K562 (cell line): ENCODE data around the gene FOCAD. TPM values are rescaled to one million over a fixed set of nuclear protein-coding genes. Genes with fewer than 3 reads are reported as not detected.

Source experiments
- ATAC-seq: fragments of 200-7000 bp; cut with Tn5 transposase; 3 replicates; pipeline ENCODE4 v1.9.1; 2020; ENCODE audit warnings: moderate library complexity
- BruUV-seq: library from RNA; stranded (reverse); fragments of 400-500 nt; replicated peaks from 2 replicates; lab custom pipeline; 2021; lab: Mats Ljungman, UMichigan
- CTCF ChIA-PET: fragments of 300-600 bp; formaldehyde crosslinking; extraction: SDS; loops from one replicate; lab custom pipeline; 2021; ENCODE audit warnings: low intra/inter-chr PET ratio; lab: Yijun Ruan, JAX
- POLR2A ChIA-PET: fragments of 300-600, 350-650 bp; sonication (Branson Sonifier 250); formaldehyde crosslinking; extraction: SDS; loops from one replicate; lab custom pipeline; 2021; ENCODE audit warnings: antibody characterized with exemption, inconsistent platforms; lab: Yijun Ruan, JAX
- DNase-seq, 4 experiments: peaks; one replicate each; pipeline versions ENCODE4 v3.0.0 to v3.0.0-alpha.2; 2011 to 2018; ENCODE audit warnings: low spot score in 3 of 4, mixed read lengths in 3 of 4; ENCODE audit errors: extremely low read depth in 1 of 4
- FAIRE-seq: peaks from 2 replicates; lab custom pipeline; 2011; peaks lifted over from hg19 to GRCh38; lab: Jason Lieb, UNC
- H2AFZ ChIP-seq: 2 replicates; pipeline ENCODE4 v1.6.0; 2011; ENCODE audit warnings: low read depth, low read length, control low read depth, inconsistent platforms
- H3K27ac ChIP-seq: fragments of 200-600 bp; 3 replicates; pipeline ENCODE4 v1.8.0; 2011; ENCODE audit warnings: low read depth, mild to moderate bottlenecking, control low read depth, inconsistent platforms, low read length, moderate library complexity, mixed read lengths; ENCODE audit errors: extremely low read depth
- H3K27me3 ChIP-seq, 2 experiments: fragments of 300-600 bp in 1 of 2; 2 replicates in 1 of 2; 3 replicates in 1 of 2; pipeline versions ENCODE4 v1.6.0 to v1.8.0; 2011; ENCODE audit warnings: inconsistent platforms in 2 of 2, low read length in 2 of 2, mild to moderate bottlenecking in 1 of 2, mixed read lengths in 1 of 2, moderate library complexity in 1 of 2; ENCODE audit not compliant: control insufficient read depth in 2 of 2, insufficient read depth in 2 of 2
- H3K36me3 ChIP-seq: fragments of 300-600 bp; 3 replicates; pipeline ENCODE4 v1.8.0; 2011; ENCODE audit warnings: mild to moderate bottlenecking, low read length, inconsistent platforms; ENCODE audit not compliant: control insufficient read depth, insufficient read depth
- H3K4me1 ChIP-seq, 2 experiments: fragments of 200-600 bp in 1 of 2; replicated peaks in 1 of 2; 2 replicates in 1 of 2; 3 replicates in 1 of 2; pipeline versions ENCODE4 v1.5.1 to v1.8.0; 2011; ENCODE audit warnings: inconsistent platforms in 2 of 2, low read length in 2 of 2, mild to moderate bottlenecking in 1 of 2, mixed read lengths in 1 of 2, moderate library complexity in 1 of 2; ENCODE audit not compliant: control insufficient read depth in 2 of 2, insufficient read depth in 2 of 2
- H3K4me2 ChIP-seq: 2 replicates; pipeline ENCODE4 v1.6.1; 2011; ENCODE audit warnings: low read length, control low read depth, inconsistent platforms, mixed read lengths; ENCODE audit not compliant: insufficient read depth
- H3K4me3 ChIP-seq: fragments of 200-600 bp; sonication (generic), shearing (Covaris generic); 2 replicates; pipeline ENCODE4 v1.5.1; 2016; ENCODE audit warnings: control low read depth, inconsistent platforms
- H3K79me2 ChIP-seq: fragments of 200-600 bp; 3 replicates; pipeline ENCODE4 v1.8.0; 2011; ENCODE audit warnings: low read length, inconsistent platforms; ENCODE audit not compliant: control insufficient read depth, insufficient read depth
- H3K9ac ChIP-seq, 2 experiments: 2 replicates each; pipeline versions ENCODE4 v1.6.0 to v1.6.1; 2011; ENCODE audit warnings: low read depth in 2 of 2, low read length in 2 of 2, control low read depth in 1 of 2, inconsistent platforms in 1 of 2, mild to moderate bottlenecking in 1 of 2, mixed read lengths in 1 of 2; ENCODE audit not compliant: insufficient read depth in 1 of 2
- H3K9me1 ChIP-seq: one replicate; pipeline ENCODE4 v1.6.0; 2011; ENCODE audit warnings: inconsistent platforms, mild to moderate bottlenecking, low read length, moderate library complexity; ENCODE audit not compliant: control insufficient read depth, insufficient read depth
- H3K9me3 ChIP-seq: replicated peaks from 2 replicates; pipeline ENCODE4 v1.5.1; 2011; ENCODE audit warnings: low read depth, low read length, inconsistent platforms; ENCODE audit not compliant: control insufficient read depth, insufficient read depth
- H4K20me1 ChIP-seq: replicated peaks from 2 replicates; pipeline ENCODE4 v1.6.1; 2011; ENCODE audit warnings: low read length, inconsistent platforms, mixed read lengths; ENCODE audit not compliant: control insufficient read depth, insufficient read depth
- C11orf30 ChIP-seq: fragments of 450-650 bp; IDR thresholded peaks from 2 replicates; pipeline ENCODE4 v1.6.1; 2016; ENCODE audit warnings: low read depth, mild to moderate bottlenecking
- FOXA1 ChIP-seq: fragments of 450-650 bp; IDR thresholded peaks from 2 replicates; pipeline ENCODE4 v1.6.1; 2016; ENCODE audit warnings: mild to moderate bottlenecking, borderline replicate concordance
- HLTF ChIP-seq: fragments of 450-650 bp; IDR thresholded peaks from 2 replicates; pipeline ENCODE4 v1.6.1; 2016
- HNRNPUL1 ChIP-seq: fragments of 200-400 bp; formaldehyde crosslinking; IDR thresholded peaks from 2 replicates; pipeline ENCODE4 v1.6.1; 2017; ENCODE audit warnings: low read length
- MIER1 ChIP-seq: fragments of 450-650 bp; IDR thresholded peaks from 2 replicates; pipeline ENCODE4 v1.6.1; 2016; ENCODE audit warnings: antibody characterized with exemption, mild to moderate bottlenecking, low read depth
- RBM22 ChIP-seq: fragments of 200-400 bp; formaldehyde crosslinking; IDR thresholded peaks from 2 replicates; pipeline ENCODE4 v1.6.1; 2018; ENCODE audit warnings: low read length, low read depth; ENCODE audit not compliant: poor library complexity, severe bottlenecking
- SOX6 ChIP-seq: fragments of 450-650 bp; IDR thresholded peaks from 2 replicates; pipeline ENCODE4 v1.6.1; 2014; ENCODE audit warnings: mild to moderate bottlenecking
- TRIM24 ChIP-seq, 2 experiments: fragments of 450-650 bp; IDR thresholded peaks; 2 replicates each; pipeline ENCODE4 v1.6.1; 2016
- ZNF24 ChIP-seq: fragments of 450-650 bp; IDR thresholded peaks from 2 replicates; pipeline ENCODE4 v1.6.1; 2016
- ZNF830 ChIP-seq: fragments of 250-450 bp; sonication (Bioruptor Pico); IDR thresholded peaks from 2 replicates; pipeline ENCODE4 v1.5.0; 2021; ENCODE audit warnings: mild to moderate bottlenecking
- WGBS: fragments of 100-300 bp; shearing (Covaris generic); methylation state at CpG from one replicate; pipeline ENCODE4 v1.1.6; 2016; ENCODE audit warnings: low coverage, mixed read lengths; ENCODE audit not compliant: insufficient coverage; ENCODE audit errors: missing lambda C conversion rate; 5-methylcytosine and 5-hydroxymethylcytosine counted together
- in situ Hi-C: fragments of 300-500 bp; cut with MboI; formaldehyde crosslinking; loops from 4 replicates; pipeline ENCODE4 v1.15.0; 2018; ENCODE audit warnings: inconsistent platforms, mixed read lengths
- intact Hi-C: fragments of 100-400 bp; cut with micrococcal nuclease; formaldehyde crosslinking; loops from 2 replicates; pipeline ENCODE4 v1.14.2; 2022
- polyA plus RNA-seq, 8 experiments: library from polyadenylated mRNA; depleted of rRNA in 4 of 8; stranded (reverse) in 5 of 8; unstranded in 3 of 8; fragments of >200 nt; fragmentation: Nextera tagmentation in 2 of 8; fragmentation: Illumina TruSeq in 1 of 8; extraction: Ambion mirVana in 2 of 8; extraction: Trizol in 1 of 8; gene quantifications; 2 replicates each; pipeline versions ENCODE4 v1.2.1 to v1.2.3, GENCODE V29; 2011 to 2014; ENCODE audit warnings: inconsistent platforms in 1 of 8, missing spikeins in 1 of 8
- total RNA-seq, 7 experiments: library from RNA; depleted of rRNA in 6 of 7; stranded (reverse); fragments of >200 nt in 6 of 7; fragmentation: Illumina TruSeq in 2 of 7; extraction: Trizol in 2 of 7; gene quantifications; 2 replicates each; pipeline versions ENCODE4 v1.2.1 to v1.2.3, GENCODE V29; 2011 to 2021; ENCODE audit warnings: low replicate concordance in 1 of 7
- TF ChIP-seq, protein P1 (sequence below): fragments of 250-450 bp; sonication (Bioruptor Pico); IDR thresholded peaks from 2 replicates; pipeline ENCODE4 v1.4.0; 2020; ENCODE audit warnings: mild to moderate bottlenecking, moderate library complexity, borderline replicate concordance
- TF ChIP-seq, protein P2 (sequence below): fragments of 450-650 bp; IDR thresholded peaks from one replicate; pipeline ENCODE4 v1.6.1; 2018; ENCODE audit warnings: mild to moderate bottlenecking, moderate library complexity; ENCODE audit not compliant: partially characterized antibody
- TF ChIP-seq, protein P3 (sequence below): fragments of 250-450 bp; sonication (Bioruptor Pico); IDR thresholded peaks from 2 replicates; pipeline ENCODE4 v1.8.0; 2021; ENCODE audit warnings: moderate library complexity, mild to moderate bottlenecking, inconsistent platforms

The FOCAD gene
- total and polyA plus RNA-seq, 9 of the 15 experiments (the other 6 are each of a cell fraction or from before 2014, with no cell fraction given) = 0.13 to 2.4 (median 1.6) TPM

DNA sequence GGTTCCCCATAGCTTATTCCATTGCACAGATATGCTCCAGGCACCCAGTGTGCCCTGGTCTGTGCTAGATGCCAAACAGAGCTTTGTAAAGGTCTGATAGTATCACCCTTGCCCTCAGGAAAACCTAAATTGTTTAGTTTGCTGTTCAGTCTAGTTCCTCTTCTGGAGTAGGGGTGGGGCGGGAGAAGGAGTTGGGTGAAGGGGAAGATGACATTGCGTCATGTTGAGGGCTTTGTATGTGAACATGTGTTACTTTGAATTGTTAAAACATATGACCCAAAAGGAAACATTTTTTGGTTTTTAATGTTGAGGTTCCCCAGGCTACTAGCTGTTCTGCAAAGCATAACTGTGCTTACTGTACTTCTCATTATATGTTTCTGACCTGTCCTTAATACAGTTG lies 306.8 kb downstream of the FOCAD start:
- H3K9ac ChIP-seq = no peak overlapping the region
- no peaks in the 10 kb centered on the region for H3K9me3 ChIP-seq
- no CpG with 5 or more reads among the region's 2 CpGs for WGBS
- no peak overlapping the region for H2AFZ ChIP-seq
- no peak overlapping the region for H3K27ac ChIP-seq
- ATAC-seq (no peak), DNase-seq (no peak), FAIRE-seq (no peak)
- BruUV-seq = no TSS peak
- no peak overlapping the region for H3K4me3 ChIP-seq
- no peaks in the 10 kb centered on the region for H4K20me1 ChIP-seq
- H3K36me3 ChIP-seq = no peaks in the 10 kb centered on the region
- no peaks in the 10 kb centered on the region for H3K27me3 ChIP-seq
- no peaks in the 10 kb centered on the region for H3K79me2 ChIP-seq
- no peak for TF ChIP-seq ZNF24
- no peak for TF ChIP-seq ZNF830 (CRISPR knock-in tag)
- TF ChIP-seq, protein P1, sequence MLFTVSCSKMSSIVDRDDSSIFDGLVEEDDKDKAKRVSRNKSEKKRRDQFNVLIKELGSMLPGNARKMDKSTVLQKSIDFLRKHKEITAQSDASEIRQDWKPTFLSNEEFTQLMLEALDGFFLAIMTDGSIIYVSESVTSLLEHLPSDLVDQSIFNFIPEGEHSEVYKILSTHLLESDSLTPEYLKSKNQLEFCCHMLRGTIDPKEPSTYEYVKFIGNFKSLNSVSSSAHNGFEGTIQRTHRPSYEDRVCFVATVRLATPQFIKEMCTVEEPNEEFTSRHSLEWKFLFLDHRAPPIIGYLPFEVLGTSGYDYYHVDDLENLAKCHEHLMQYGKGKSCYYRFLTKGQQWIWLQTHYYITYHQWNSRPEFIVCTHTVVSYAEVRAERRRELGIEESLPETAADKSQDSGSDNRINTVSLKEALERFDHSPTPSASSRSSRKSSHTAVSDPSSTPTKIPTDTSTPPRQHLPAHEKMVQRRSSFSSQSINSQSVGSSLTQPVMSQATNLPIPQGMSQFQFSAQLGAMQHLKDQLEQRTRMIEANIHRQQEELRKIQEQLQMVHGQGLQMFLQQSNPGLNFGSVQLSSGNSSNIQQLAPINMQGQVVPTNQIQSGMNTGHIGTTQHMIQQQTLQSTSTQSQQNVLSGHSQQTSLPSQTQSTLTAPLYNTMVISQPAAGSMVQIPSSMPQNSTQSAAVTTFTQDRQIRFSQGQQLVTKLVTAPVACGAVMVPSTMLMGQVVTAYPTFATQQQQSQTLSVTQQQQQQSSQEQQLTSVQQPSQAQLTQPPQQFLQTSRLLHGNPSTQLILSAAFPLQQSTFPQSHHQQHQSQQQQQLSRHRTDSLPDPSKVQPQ (CRISPR knock-in tag) = no peak
- TF ChIP-seq, protein P2, sequence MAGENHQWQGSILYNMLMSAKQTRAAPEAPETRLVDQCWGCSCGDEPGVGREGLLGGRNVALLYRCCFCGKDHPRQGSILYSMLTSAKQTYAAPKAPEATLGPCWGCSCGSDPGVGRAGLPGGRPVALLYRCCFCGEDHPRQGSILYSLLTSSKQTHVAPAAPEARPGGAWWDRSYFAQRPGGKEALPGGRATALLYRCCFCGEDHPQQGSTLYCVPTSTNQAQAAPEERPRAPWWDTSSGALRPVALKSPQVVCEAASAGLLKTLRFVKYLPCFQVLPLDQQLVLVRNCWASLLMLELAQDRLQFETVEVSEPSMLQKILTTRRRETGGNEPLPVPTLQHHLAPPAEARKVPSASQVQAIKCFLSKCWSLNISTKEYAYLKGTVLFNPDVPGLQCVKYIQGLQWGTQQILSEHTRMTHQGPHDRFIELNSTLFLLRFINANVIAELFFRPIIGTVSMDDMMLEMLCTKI = no peak
- no peak for TF ChIP-seq MIER1
- TF ChIP-seq, protein P3, sequence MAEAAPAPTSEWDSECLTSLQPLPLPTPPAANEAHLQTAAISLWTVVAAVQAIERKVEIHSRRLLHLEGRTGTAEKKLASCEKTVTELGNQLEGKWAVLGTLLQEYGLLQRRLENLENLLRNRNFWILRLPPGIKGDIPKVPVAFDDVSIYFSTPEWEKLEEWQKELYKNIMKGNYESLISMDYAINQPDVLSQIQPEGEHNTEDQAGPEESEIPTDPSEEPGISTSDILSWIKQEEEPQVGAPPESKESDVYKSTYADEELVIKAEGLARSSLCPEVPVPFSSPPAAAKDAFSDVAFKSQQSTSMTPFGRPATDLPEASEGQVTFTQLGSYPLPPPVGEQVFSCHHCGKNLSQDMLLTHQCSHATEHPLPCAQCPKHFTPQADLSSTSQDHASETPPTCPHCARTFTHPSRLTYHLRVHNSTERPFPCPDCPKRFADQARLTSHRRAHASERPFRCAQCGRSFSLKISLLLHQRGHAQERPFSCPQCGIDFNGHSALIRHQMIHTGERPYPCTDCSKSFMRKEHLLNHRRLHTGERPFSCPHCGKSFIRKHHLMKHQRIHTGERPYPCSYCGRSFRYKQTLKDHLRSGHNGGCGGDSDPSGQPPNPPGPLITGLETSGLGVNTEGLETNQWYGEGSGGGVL (CRISPR knock-in tag) = no peak
- TF ChIP-seq C11orf30 = no peak
- no peak for TF ChIP-seq TRIM24 (IDR thresholded peaks at IDR 0.05)
- TF ChIP-seq HLTF = no peak
- TF ChIP-seq HNRNPUL1 = no peak
- no peak for TF ChIP-seq SOX6
- TF ChIP-seq FOXA1 = no peak
- no peak for TF ChIP-seq RBM22
- in situ Hi-C loops (no loop called here), intact Hi-C loops (no loop called here)
- H3K9me1 ChIP-seq = no peaks in the 10 kb centered on the region
- H3K4me1 ChIP-seq = no peaks in the 10 kb centered on the region
- CTCF ChIA-PET = no interaction called here
- POLR2A ChIA-PET = no interaction called here
- no peak overlapping the region for H3K4me2 ChIP-seq
